Right renal cortex interstitium (tissue), 3 donors: ENCODE measurements around the gene DDX54. TPM values are rescaled to one million over a fixed set of nuclear protein-coding genes. Genes with fewer than 3 reads are reported as not detected.

Experiments used
- DNase-seq, 3 donors: peaks; one replicate each; pipeline ENCODE4 v3.0.0-alpha.2; 2013; ENCODE audit warnings: low read depth in 3 of 3, low spot score in 2 of 3
- polyA plus RNA-seq, 3 donors: library from polyadenylated mRNA; unstranded; fragments of 120-200 nt; gene quantifications; one replicate each; pipeline ENCODE4 v1.2.1, GENCODE V29; 2013; ENCODE audit not compliant: insufficient read length in 3 of 3

DDX54 gene
- polyA plus RNA-seq = 10 to 100 TPM; 62.5 to 74.2 (median 64.0) TPM

- peak; percentile 58 to 70 (median 67) for DNase-seq
Observed at GRCh38 chr12:113185180-113186032, at the start of gene DDX54, which contains the start of gene RITA1. TSS of gene DDX54 (minus strand) at chr12:113185478. CDS start at chr12:113185451, 27 bp downstream. TSS of gene RITA1 (plus strand) at chr12:113185721. CDS start at chr12:113186747, 1,026 bp downstream.

- DNase-seq = no peak
Observed at GRCh38 chr12:113234483-113234882, 49.2 kb upstream of the DDX54 start.

- DNase-seq = no peak
Observed at GRCh38 chr12:113233967-113234366, 48.7 kb upstream of the DDX54 start.

DNA sequence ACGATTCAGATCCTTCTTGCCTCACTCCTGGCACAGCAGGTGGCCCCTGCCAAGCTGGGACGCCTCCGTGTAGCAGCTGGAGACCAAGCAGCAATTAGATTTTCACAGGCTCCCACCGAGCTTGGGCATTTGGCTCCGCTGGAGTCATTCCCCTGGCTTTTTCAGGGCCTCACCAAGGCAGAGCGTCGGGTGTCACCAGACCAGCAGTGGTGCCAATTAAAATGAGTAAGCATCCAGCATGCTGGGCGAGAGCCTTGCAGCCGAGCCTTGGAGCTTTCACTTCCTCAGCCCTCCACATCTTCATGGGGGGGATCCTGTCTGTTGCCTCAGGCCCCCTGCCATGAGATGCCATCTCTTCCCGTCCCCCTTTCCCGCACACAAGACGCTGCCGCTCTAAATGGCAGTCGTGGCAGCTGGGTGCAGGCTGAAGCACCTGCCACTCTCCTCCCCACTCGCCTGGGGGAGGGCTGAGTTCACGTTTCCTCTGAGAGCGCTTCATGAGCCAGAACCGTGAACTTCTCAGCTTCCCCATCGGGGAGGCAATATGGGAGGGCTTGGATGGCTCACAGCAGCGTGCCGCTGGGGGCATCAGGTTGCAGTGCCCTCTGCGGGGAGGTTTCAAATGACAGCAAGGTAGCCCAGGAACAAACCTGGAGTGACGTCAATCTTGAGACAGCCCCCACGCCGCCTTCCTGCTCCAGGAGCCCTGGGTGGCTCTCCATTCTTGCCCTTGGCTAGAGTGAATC is 47.7 kb upstream of the DDX54 start:
- DNase-seq = peak in 2 of 3 donors; percentile 77 to 80

GRCh38 chr12:113232089-113232839 is 47.0 kb upstream of the DDX54 start:
- no peak for DNase-seq

- DNase-seq = no peak
Observed at GRCh38 chr12:113231235-113232088, 46.2 kb upstream of the DDX54 start.

DNA sequence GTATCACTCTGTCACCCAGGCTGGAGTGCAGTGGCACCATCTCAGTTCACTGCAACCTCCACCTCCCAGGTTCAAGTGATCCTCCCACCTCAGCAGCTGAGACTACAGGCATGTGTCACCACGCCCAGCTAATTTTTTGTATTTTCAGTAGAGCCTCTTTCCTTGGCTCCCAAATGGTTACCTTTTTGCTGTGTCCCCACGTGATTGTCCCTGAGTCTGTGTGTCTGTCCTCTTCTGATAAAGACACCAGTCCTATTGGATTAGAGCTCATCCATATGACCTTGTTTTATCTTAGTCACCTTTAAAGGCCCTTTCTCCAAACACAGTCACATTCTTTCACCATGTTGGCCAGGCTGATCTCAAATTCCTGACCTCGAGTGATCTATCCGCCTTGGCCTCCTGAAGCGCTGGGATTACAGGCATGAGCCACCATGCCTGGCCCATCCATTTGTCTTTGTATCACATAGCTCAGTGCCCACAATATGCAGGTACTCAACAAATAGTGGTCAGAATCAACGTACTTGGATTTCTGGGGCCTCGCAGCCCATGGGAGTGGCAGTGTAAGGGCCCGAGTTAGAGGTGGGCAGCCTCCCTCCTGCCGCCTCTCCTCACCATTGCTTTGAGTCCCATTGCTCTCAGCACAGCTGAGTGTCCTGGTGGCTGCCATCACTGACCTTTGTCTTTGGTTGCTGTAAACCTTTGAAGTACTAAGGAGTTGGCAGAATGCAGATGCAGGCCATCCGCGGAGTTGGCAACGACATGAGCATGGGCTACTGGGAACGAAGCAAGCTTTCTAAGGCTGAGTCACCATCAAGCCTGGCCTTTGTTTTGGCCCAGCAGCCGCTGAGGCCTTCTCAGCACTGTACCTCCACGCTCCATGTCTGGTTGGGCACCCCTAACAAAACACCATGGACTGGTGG is 45.3 kb upstream of the DDX54 start:
- no peak for DNase-seq

GRCh38 chr12:113228394-113229028 is 43.2 kb upstream of the DDX54 start:
- DNase-seq = no peak

DNA sequence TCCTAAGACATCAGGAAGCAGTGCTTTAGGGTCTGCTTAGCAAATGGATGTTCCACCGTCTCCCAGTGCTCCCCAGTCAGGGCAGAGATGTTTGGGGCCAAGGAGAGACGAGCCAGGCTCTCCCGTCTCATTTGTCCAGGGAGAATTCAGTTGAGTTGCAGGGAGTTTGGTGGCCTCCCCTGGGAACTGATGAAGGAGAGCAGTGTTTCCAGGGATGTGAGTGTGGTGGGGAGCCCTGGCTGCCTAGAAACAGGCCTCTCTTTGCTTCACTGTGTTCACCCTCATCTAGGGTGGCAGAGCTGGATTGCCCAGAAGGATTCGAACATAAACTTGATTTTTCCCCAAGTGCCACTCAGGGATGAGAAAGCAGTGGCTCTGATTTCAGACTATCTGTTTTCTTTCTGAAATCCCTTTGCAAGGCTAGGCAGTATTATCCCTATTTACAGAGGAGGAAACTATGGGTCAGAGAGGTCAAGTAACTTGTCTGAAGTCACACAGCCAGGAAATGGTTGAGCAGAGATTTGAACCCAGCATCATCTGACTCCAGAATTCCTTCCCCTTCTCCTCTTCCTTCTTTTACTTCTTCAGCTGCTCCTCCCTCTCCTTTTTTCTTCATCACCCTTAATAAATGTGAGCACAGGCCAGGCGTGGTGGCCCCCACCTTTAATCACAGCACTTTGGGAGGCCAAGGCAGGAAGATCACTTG is 42.6 kb upstream of the DDX54 start:
- DNase-seq = no peak

- no peak for DNase-seq
Observed at GRCh38 chr12:113226696-113227568, 41.7 kb upstream of the DDX54 start.

GRCh38 chr12:113224955-113225354 is 39.7 kb upstream of the DDX54 start:
- no peak for DNase-seq

DNA sequence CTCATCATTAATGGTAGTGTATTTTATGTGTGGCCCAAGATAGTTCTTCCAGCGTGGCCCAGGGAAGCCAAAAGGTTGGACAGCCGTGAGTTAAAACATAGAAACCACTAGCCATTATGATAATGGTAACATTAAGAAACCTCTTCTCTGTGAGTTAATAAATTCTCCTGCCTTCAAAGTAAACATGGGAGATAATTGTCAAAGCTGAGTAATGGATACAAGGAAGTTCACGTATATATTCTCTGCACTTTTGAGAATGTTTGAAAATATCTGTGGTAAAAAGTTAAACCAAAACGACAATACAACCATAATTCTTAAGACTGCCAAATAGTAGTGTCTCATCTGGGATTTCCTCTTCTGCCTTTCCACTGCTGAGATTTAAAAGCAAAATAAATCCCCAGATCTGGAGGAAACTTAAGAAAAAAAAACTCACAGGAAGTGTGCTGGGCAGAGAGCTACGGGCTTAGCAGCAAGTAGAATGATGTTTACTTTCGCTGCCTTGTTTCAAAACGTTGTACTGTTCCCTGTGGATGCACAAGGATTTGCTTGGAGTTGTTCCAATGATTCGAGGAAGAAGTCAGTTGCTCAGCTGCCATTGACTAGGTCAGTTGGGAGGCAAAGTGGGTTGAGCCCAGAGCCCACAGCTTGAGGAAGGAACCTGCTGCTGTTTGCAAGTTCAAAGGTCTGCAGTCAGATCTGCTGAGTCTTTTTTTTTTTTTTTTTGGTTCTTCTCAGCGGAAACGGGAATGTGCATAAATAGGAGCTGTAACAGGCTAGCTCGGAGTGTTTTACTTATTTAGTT is 37.7 kb upstream of the DDX54 start:
- DNase-seq = no peak

- DNase-seq = no peak
Observed at GRCh38 chr12:113221997-113222729, 36.9 kb upstream of the DDX54 start.

GRCh38 chr12:113221181-113221996 is 36.1 kb upstream of the DDX54 start, which contains the start of gene TPCN1:
TSS of gene TPCN1 (plus strand) at chr12:113221464. CDS start at chr12:113226853, 5,389 bp downstream.
- DNase-seq = peak; percentile 99 to 100 (median 100)
